Stimulated activated naive B cell treated with anti-CD40 and anti-IgM and Interleukin-4, amounts not matched to agents 10 μg/mL and 1 μg/mL and 100 μg/mL, for 72 hours (primary cell): Measurements from ENCODE around the gene PALMD.

ENCODE experiments used
- ATAC-seq, 2 donors: fragments of 150-1000 bp; cut with Tn5 transposase; replicated peaks; 2 replicates each; pipeline ENCODE4 v1.10.0; 2021; ENCODE audit warnings: moderate library complexity in 1 of 2
- DNase-seq: peaks from one replicate; pipeline ENCODE4 v3.0.0; 2021
- H3K27ac Mint-ChIP-seq: one replicate; pipeline ENCODE4 v1.8.0; 2022; ENCODE audit warnings: mild to moderate bottlenecking, mixed read lengths
- H3K27me3 Mint-ChIP-seq, 2 donors: one replicate each; pipeline ENCODE4 v1.8.0; 2022; ENCODE audit warnings: mixed read lengths in 2 of 2
- H3K36me3 Mint-ChIP-seq, 2 donors: one replicate each; pipeline ENCODE4 v1.8.0; 2022; ENCODE audit warnings: mixed read lengths in 2 of 2, mild to moderate bottlenecking in 1 of 2
- H3K4me1 Mint-ChIP-seq, 2 donors: one replicate each; pipeline ENCODE4 v1.8.0; 2022; ENCODE audit warnings: mixed read lengths in 2 of 2, mild to moderate bottlenecking in 1 of 2
- H3K4me3 Mint-ChIP-seq, 2 donors: one replicate each; pipeline ENCODE4 v1.8.0; 2022; ENCODE audit warnings: mild to moderate bottlenecking in 2 of 2, mixed read lengths in 2 of 2, moderate library complexity in 1 of 2
- H3K9me3 Mint-ChIP-seq, 2 donors: one replicate each; pipeline ENCODE4 v1.8.0; 2022; ENCODE audit warnings: mixed read lengths in 2 of 2, mild to moderate bottlenecking in 1 of 2

PALMD gene

GRCh38 chr1:99660496-99660895 lies 14.6 kb downstream of the PALMD start:
- Mint-ChIP-seq H3K27me3 (peaks cover 4 to 5% of the 10 kb centered on the region in 2 donors), H3K4me1 (no peaks in the 10 kb centered on the region), H3K36me3 (no peaks in the 10 kb centered on the region), H3K27ac (no peak overlapping the region), H3K9me3 (no peaks in the 10 kb centered on the region), H3K4me3 (no peak overlapping the region)
- no peak for DNase-seq
- ATAC-seq: no peak

DNA sequence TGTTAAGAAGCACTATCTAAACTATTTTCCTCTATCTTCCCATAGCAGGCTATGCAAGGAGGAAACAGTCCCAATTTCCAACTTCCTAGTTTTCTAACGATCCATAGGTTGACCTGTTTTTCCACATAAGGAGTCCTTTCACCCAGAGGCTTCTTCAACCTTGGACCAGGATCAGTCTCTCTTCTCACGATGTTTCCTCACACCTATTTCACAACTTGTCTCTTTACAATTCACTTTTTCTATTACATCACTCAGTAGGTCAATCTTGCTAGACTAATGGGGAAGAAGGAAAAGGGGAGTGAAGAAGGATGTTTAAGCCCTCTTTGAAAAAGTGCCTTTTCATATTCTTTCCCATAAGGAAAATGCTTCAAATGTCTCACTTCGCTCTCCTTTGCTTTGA lies 15.9 kb downstream of the PALMD start:
- no peak overlapping the region for H3K27ac Mint-ChIP-seq
- no peaks in the 10 kb centered on the region for H3K9me3 Mint-ChIP-seq
- no peaks in the 10 kb centered on the region for H3K36me3 Mint-ChIP-seq
- peaks cover 4 to 5% of the 10 kb centered on the region in 2 donors for H3K27me3 Mint-ChIP-seq
- ATAC-seq (no peak), DNase-seq (no peak)
- no peaks in the 10 kb centered on the region for H3K4me1 Mint-ChIP-seq
- no peak overlapping the region for H3K4me3 Mint-ChIP-seq

- DNase-seq: no peak
- Mint-ChIP-seq H3K27me3 (peaks cover 5 to 9% of the 10 kb centered on the region in 2 donors), H3K36me3 (no peaks in the 10 kb centered on the region)
These were observed 16.7 kb downstream of the PALMD start for GRCh38 chr1:99662539-99663080.

GRCh38 chr1:99663501-99663900 lies 17.6 kb downstream of the PALMD start:
- H3K9me3 Mint-ChIP-seq: no peaks in the 10 kb centered on the region
- no peak overlapping the region for H3K27ac Mint-ChIP-seq
- H3K4me3 Mint-ChIP-seq: no peak overlapping the region
- DNase-seq (no peak), ATAC-seq (no peak)
- H3K4me1 Mint-ChIP-seq: no peaks in the 10 kb centered on the region
- peaks cover 9 to 10% of the 10 kb centered on the region in 2 donors for H3K27me3 Mint-ChIP-seq
- H3K36me3 Mint-ChIP-seq: no peaks in the 10 kb centered on the region

More at GRCh38 chr1:99662539-99663080, 16.7 kb downstream of the PALMD start:
- Mint-ChIP-seq H3K4me3 (no peak overlapping the region), H3K4me1 (no peaks in the 10 kb centered on the region), H3K9me3 (no peaks in the 10 kb centered on the region), H3K27ac (no peak overlapping the region)
- no peak for ATAC-seq

GRCh38 chr1:99665212-99665611 lies 19.3 kb downstream of the PALMD start:
- H3K36me3 Mint-ChIP-seq: no peaks in the 10 kb centered on the region
- ATAC-seq (no peak), DNase-seq (no peak)
- no peaks in the 10 kb centered on the region for H3K9me3 Mint-ChIP-seq
- no peak overlapping the region for H3K4me3 Mint-ChIP-seq
- H3K4me1 Mint-ChIP-seq: no peaks in the 10 kb centered on the region
- no peak overlapping the region for H3K27ac Mint-ChIP-seq
- peaks cover 4 to 6% of the 10 kb centered on the region in 2 donors for H3K27me3 Mint-ChIP-seq

- no peak overlapping the region for H3K27ac Mint-ChIP-seq
- no peak for DNase-seq
- H3K4me3 Mint-ChIP-seq: no peak overlapping the region
- H3K36me3 Mint-ChIP-seq: no peaks in the 10 kb centered on the region
- no peaks in the 10 kb centered on the region for H3K9me3 Mint-ChIP-seq
- H3K27me3 Mint-ChIP-seq: peaks cover 22 to 25% of the 10 kb centered on the region in 2 donors
- H3K4me1 Mint-ChIP-seq: no peaks in the 10 kb centered on the region
- no peak for ATAC-seq
These were observed 23.5 kb downstream of the PALMD start for GRCh38 chr1:99669376-99669775.

DNA sequence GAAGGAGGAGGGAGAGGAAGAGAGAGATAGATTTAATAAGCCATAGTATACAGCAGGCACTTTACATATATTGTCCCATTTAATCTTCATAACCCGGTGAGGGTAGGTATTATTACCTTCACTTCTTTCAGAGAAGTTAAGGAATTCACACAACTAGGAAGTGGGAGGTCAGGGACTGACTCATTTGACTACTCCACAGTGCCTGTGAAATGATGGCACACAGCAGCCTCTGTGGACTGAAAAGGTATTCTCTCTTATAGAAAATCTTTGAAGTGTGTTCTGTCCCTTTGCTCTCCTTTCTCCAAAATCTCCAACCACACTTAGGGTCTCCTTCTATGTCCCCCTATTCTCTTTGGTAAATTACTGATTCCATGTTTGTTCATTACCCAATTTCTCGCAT lies 23.9 kb downstream of the PALMD start:
- Mint-ChIP-seq H3K27ac (no peak overlapping the region), H3K9me3 (no peaks in the 10 kb centered on the region)

DNA sequence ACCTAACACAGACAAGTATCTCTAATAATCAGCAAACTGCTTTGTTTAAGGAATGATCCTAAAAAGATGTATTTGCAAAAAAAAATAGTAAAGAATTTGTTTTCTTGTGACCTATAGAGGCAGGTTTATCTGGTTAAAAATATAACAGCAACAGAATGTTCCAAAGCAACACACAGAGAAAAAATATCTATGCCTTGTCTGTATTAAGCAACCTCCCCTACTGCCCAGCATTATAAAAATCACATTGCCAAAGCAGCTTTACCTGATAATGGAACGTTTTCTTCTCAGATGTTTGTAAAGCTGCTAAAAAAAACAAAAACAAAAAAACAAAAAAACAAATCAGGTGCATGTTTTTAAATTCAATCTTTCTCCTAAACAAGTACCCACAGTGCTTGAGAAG lies 24.7 kb downstream of the PALMD start:
- ATAC-seq: no peak
- Mint-ChIP-seq H3K36me3 (no peaks in the 10 kb centered on the region), H3K4me1 (no peaks in the 10 kb centered on the region), H3K27me3 (peaks cover 25 to 29% of the 10 kb centered on the region in 2 donors), H3K9me3 (no peaks in the 10 kb centered on the region), H3K27ac (no peak overlapping the region), H3K4me3 (no peak overlapping the region)
- DNase-seq: no peak

More for the DNA sequence above, 23.9 kb downstream of the PALMD start:
- H3K4me3 Mint-ChIP-seq: no peak overlapping the region
- ATAC-seq: no peak
- H3K27me3 Mint-ChIP-seq: peaks cover 25 to 29% of the 10 kb centered on the region in 2 donors
- DNase-seq: no peak
- no peaks in the 10 kb centered on the region for H3K4me1 Mint-ChIP-seq
- H3K36me3 Mint-ChIP-seq: no peaks in the 10 kb centered on the region

DNA sequence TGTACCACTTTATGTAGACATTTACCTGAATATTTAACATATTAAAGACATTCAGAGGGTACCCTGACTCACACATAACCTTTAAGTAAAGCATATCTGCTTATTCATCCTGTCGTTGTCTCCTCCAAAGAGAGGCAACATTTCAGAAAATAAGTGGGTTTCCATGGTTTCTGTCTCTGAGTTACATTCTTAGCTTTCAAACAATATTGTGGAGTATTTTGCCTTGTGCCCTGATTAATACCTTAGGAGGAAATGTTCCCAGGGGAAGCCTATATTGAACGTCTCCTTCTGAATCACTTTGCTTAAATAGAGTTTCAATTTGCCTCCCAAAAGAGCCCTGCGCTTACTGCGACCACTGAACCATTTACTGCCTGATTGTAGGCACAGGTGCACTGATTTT lies 26.1 kb downstream of the PALMD start:
- Mint-ChIP-seq H3K27ac (no peak overlapping the region), H3K4me1 (no peaks in the 10 kb centered on the region), H3K27me3 (peaks cover 25 to 29% of the 10 kb centered on the region in 2 donors), H3K4me3 (no peak overlapping the region), H3K9me3 (no peaks in the 10 kb centered on the region), H3K36me3 (no peaks in the 10 kb centered on the region)
- DNase-seq: no peak
- no peak for ATAC-seq

DNA sequence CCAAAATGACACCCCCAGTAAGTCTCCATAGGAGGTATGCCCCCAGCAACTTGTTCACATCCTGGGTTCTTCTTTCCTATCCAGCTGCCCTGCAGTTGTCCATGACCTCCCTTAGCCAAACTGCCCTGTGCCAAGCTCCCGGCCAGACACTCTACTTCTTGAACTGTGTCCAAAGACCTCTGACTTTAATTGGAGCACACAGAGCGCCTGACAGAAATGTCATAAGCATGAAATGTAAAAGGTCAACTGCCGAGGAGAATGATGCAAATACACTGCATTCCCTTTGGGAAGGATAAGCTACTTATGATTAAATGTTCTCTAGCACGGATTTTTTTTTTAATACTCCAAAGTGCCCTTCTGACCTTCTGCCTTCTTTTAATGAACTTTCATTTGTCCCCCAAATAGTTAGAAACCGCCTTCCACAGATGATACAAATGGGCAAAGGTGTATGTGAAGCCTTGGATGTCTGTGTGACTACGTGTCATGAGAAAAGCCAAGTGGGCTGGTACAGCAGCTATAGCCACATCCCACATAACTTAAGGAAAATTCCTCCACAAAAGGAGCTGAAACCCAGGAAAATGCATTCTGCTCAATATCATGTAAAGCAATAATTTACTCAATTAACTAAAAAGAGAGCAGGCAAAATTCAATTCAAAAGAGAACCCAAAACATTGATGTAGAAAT lies 26.8 kb downstream of the PALMD start:
- no peak overlapping the region for H3K4me3 Mint-ChIP-seq
- no peaks in the 10 kb centered on the region for H3K36me3 Mint-ChIP-seq
- H3K27me3 Mint-ChIP-seq: peaks cover 23 to 25% of the 10 kb centered on the region in 2 donors
- ATAC-seq (no peak), DNase-seq (no peak)
- H3K9me3 Mint-ChIP-seq: no peaks in the 10 kb centered on the region
- H3K4me1 Mint-ChIP-seq: no peaks in the 10 kb centered on the region
- H3K27ac Mint-ChIP-seq: no peak overlapping the region

GRCh38 chr1:99673315-99673714 lies 27.4 kb downstream of the PALMD start:
- no peaks in the 10 kb centered on the region for H3K4me1 Mint-ChIP-seq
- no peak overlapping the region for H3K27ac Mint-ChIP-seq
- no peaks in the 10 kb centered on the region for H3K36me3 Mint-ChIP-seq
- H3K27me3 Mint-ChIP-seq: peaks cover 23 to 24% of the 10 kb centered on the region in 2 donors
- ATAC-seq (no peak), DNase-seq (no peak)
- H3K9me3 Mint-ChIP-seq: no peaks in the 10 kb centered on the region
- H3K4me3 Mint-ChIP-seq: no peak overlapping the region

DNA sequence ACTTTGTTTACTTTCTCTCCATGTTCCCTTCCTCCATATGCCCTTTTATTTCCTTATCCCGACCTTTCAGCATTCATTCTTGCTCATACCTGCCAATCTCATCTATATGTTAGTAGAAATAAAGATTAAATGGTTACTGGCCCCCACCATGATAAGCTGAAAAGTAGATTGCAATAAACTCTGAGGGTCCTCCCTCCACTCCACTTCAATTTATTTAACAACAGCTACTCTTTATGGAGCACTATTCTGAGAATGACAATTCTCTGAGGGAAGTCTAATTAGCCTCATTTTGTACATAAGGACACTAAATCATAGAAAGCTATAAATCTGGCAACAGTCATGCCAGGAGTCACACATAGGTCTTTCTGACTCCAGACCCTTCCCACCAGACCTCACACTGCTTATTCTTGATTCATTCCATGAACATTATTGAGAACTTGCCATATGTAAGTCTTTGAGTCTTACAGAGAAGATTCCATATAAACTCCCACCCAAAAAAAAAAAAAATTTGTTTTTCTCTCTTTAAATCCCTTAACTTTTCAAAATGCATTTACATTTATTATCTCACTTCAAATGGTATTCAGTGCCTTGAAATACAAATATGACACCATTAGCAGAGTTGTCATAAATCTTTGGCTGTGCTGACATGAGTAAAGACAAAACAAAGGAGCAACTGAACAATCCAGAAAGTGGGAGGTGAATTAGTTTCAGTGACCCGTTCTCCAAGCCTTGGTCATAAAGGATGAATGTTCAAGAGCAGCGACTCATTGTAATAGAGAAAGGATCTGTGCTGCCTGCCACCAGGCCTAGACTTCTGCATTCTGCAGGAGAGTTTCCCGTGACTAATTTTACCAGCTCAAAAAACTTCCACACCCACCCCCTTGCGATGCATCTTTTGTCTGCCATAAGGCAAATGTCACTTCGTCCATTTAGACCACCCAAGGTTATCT lies 28.5 kb downstream of the PALMD start:
- Mint-ChIP-seq H3K4me1 (no peaks in the 10 kb centered on the region), H3K4me3 (no peak overlapping the region), H3K27me3 (peaks cover 21 to 23% of the 10 kb centered on the region in 2 donors), H3K9me3 (no peaks in the 10 kb centered on the region), H3K36me3 (no peaks in the 10 kb centered on the region), H3K27ac (no peak overlapping the region)
- ATAC-seq (no peak), DNase-seq (no peak)

GRCh38 chr1:99675292-99675691 lies 29.4 kb downstream of the PALMD start:
- no peak overlapping the region for H3K4me3 Mint-ChIP-seq
- H3K4me1 Mint-ChIP-seq: no peaks in the 10 kb centered on the region
- no peak overlapping the region for H3K27ac Mint-ChIP-seq
- no peaks in the 10 kb centered on the region for H3K36me3 Mint-ChIP-seq
- peaks cover 21 to 23% of the 10 kb centered on the region in 2 donors for H3K27me3 Mint-ChIP-seq
- no peaks in the 10 kb centered on the region for H3K9me3 Mint-ChIP-seq
- ATAC-seq: no peak
- no peak for DNase-seq

DNA sequence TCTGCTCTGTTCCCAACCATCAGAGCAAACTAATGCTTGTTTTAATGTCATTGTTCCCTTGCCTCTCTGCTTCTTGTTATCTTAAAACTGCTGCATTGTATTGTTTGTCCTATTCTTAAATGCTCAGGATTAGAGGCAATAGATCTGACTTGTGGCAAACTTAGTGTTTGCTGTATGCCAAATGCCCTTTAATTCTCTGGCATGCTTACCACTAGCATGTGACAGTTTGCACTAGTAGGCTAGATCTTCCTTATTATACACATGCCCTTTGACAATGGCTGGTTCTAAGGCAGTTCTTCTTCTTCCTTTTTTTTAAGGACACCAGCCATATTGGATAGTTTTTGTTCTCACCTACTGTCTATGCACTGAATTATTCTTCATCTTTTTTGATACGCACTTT lies 30.1 kb downstream of the PALMD start:
- Mint-ChIP-seq H3K27ac (no peak overlapping the region), H3K36me3 (no peaks in the 10 kb centered on the region), H3K4me1 (no peaks in the 10 kb centered on the region), H3K4me3 (no peak overlapping the region), H3K9me3 (no peaks in the 10 kb centered on the region), H3K27me3 (peaks cover 18 to 23% of the 10 kb centered on the region in 2 donors)
- DNase-seq (no peak), ATAC-seq (no peak)
